ENCODE data around the gene MCUB. TPM values are rescaled to one million over a fixed set of nuclear protein-coding genes. Genes with fewer than 3 reads are reported as not detected.

The MCUB gene
- total RNA-seq, 1 donor from 2014 or later = 23.6 TPM

- DNase-seq (ENCODE audit: low spot score) = no peak
Observed at GRCh38 chr4:109723110-109723509, 163.1 kb downstream of the MCUB start.

GRCh38 chr4:109728385-109728784 lies 168.3 kb downstream of the MCUB start:
- DNase-seq (ENCODE audit: low spot score) = no peak

- DNase-seq (ENCODE audit: low spot score) = no peak
Observed at GRCh38 chr4:109729117-109729717, 169.2 kb downstream of the MCUB start.

DNA sequence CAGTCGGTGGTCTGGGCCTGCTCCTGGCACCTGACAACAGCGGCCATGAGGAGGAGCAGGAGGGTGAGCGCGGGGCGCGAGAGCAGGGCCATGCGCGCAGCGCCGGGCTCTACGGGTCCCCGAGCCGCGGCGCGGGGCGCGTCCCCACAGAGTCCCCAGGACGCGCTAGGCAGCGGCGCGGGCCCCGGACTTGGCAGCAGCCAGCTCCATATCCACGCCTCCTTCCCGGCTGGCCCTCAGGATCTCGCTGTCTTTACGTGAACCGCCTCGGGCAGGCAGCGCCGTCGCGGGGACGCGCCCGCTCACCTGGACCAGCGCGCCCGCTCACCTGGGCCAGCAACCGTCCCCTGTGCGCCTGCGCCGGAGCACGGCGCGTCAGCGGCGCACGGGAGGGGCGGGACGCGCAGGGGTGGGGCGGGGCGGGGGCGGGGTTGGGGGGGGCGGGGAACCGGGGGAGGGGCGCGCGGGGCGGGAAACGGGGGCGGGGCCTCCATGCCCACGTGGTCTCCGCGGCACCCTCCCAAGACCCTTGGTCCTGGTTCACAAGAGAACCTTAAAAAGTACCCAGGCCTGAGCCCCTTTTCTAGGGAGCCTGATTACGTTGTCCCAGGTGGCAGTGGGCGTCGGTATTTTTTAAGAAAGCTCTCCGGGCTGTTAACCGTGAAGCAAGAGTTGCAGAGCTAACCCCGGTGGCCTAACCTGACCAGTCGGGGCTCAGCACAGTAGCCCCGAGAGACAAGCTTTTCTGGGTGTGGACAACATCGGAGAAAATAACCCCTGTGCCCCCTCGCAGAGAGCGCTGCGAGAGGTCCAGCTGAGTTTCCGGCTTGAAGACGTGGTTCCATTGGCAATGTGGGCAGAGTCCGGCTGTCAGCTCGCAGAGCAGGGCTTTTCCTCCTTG lies 169.9 kb downstream of the MCUB start, which contains the start of gene PLA2G12A:
Gene PLA2G12A, minus strand, starts transcription at position 353 of the 901 bp plus-strand sequence. Its CDS starts 261 bp downstream, at position 92.
- peak; percentile 92 for DNase-seq (ENCODE audit: low spot score)

DNA sequence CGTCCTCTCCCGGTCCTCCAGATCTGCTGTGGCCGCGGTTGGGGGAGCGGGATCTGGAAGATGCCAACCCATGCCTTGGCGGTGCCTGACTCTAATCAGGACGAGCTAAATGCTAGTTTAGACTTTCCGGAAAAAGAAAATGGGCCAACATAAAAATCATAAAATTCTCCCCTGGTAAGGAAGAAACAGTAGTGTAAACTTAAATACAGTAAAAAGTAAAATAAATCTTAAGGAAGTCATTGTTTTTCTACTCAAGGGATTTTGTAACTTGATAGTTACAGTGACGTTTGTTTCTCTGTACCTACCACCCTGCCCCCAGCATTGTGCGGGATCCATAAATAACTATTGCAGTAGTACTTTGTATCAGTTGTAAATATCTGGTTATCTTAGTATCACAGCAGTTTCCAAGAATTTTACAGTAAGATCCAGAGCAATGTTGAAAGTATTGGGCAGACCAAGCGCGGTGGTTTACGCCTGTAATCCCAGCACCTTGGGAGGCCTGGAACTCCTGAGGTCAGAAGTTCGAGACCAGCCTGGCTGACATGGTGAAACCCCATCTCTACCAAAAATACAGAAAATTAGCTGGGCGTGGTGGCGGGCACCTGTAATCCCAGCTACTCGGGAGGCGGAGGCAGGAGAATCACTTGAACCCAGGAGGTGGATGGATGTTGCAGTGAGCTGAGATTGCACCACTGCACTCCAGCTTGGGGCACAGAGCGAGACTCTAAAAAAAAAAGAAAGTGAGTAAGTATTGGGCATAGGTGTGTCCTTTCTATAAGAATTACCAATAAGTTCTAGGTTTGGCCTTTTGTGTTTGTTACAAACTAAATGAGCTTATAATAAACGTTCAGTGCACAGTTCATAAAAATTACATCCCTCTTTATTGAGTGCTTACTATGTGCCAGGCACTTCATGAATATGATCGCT lies 170.8 kb downstream of the MCUB start:
- DNase-seq (ENCODE audit: low spot score) = no peak

DNA sequence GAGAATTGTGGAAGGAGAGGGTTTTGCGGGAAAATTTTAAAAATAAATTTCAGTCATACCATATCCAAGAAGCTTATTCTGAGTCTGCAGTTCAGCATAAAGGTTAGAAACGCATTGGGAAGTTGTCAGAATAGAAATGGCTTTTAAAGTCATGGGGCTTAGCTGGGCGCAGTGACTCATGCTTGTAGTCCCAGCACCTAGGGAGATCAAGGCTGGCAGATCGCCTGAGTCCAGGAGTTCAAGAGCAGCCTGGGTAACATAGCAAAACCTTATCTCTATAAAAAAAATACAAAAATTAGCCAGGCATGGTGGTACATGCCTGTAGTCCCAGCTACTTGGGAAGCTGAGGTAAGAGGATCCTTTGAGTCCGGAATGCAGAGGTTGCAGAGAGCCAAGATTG lies 173.7 kb downstream of the MCUB start:
- DNase-seq (ENCODE audit: low spot score) = no peak

DNA sequence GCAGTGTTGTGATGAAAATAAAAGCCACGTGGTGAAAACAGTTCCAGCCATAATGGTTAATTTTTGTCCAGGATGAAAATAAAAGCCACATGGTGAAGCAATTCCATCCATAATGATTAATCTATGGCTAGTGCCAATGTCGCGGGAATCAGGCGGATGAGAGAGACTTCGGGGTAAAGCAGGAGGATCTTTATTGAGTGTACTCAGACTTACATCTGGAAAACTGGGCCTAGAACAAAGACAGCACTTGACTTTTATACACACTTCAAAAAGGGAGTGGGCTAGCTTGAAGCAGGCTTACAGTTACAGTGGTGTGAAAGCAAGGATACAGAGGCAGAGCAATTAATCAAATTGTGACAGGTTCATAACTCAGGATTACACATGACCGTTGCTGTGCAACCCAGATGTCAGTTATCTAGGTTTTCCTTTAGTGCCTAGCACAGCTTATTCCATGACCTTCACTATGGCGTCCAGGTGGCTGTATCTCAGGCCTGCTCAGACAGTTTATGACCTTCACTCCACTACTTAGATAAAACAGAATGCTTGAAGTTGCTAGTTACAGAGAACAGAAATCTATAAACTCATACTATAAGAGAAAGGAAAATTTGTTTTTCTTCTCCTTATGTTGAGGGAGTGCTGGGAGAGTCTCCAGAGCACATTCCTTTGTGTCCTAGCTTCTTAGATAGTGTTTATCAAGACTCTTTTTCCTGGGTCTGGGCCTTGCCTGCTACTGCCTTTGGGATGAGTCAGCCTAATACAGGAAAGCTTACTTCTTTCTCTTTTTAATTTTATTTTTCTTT lies 175.7 kb downstream of the MCUB start:
- no peak for DNase-seq (ENCODE audit: low spot score)

Other genes starting within 250 kb of the MCUB start
- 33.5 TPM for gene SEC24B, start 126.4 kb upstream of the MCUB start, total RNA-seq
- 11.4 TPM for gene CASP6, start 143.2 kb downstream of the MCUB start, total RNA-seq
- 31.9 TPM for gene PLA2G12A, start 169.8 kb downstream of the MCUB start, total RNA-seq
- 21.9 TPM for gene CFI, start 241.8 kb downstream of the MCUB start, total RNA-seq

Measured in mesenteric fat pad (tissue), 1 donor.